Measurements from ENCODE around the gene LIPA.
A peak's percentile ranks its signal among the peaks of the same experiment; 100 is the strongest.

Gene LIPA

GRCh38 chr10:89238956-89239644 is 12.5 kb downstream of the LIPA start:
- DNase-seq = no peak

GRCh38 chr10:89237849-89238248 is 13.7 kb downstream of the LIPA start:
- no peak for DNase-seq

DNA sequence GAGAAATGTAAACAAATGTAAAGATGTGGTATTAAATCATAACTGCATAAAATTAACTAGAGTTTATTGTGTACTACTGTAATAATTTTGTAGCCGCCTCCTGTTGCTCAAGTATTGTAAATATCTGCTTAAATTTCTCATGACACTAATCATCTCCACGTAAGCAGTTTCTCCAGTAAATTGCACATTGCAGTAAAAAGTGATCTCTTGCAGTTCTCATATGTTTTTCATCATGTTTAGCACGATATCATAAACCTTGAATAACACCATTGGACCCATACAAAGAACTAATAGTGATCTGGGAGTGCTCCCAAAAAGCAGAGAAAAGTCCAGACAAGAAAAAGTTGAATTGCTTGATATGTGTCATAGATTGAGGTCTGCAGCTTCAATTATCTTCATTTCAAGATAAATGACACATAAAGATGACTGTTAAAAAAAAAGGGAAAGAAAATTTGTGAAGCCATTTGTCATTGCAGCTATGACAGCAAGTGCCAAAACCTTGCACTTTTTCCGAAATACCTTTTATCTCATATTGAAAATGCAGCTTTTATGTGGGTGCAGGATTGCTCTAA is 15.3 kb downstream of the LIPA start:
- no peak for DNase-seq

DNA sequence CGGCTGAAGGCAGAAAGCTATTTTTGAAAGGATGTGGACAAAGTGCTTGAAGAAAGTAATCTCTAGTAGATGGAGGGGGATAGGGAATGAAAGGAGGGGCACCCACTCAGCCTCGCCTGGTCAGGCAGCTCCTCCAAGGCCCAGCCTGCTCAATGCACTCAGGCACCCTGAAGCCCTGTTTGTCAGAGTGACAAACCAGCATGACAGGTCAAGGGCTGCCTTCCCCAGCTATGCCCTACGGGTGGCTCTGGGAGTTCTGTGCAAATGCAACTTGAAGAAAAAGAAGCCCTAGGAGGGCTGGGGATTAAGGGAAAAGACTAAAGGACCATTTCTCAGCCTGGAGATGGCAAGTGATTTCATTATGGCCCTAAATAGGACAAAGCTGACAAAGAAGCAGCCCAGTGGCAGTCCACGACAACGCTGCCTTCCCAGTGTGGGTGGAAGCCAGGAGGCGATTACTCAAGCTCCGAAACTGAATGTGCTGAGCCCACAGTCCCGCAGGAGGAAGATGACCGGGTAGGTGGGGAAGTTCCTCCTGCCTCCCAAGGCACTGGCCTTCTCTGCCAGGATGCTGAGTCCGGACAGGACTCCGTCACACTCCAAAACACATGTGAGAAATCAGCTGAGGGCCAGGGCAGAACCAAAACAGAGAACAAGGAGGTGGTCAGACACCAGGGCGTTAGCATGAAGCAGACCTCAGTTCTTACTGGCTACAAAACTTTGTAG is 16.3 kb downstream of the LIPA start:
- DNase-seq = no peak

DNA sequence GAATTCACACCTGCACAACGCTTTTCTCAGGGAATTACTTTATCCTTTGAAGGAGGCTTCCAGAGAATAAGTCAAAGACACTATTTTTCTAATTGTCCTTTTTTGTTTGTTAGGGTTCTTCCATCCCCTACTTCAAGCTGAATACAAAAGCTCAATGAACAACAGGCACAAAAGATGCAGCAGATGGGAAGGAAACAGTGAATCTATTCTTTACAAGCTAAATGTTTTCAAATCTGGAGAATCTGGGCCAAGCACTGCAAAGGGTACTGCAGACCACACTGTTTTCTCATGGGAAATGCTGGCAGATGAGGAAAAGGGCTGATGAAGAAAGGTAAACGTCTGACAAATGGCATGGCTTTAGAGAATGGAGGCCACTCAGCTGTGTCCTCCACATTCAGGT is 18.5 kb downstream of the LIPA start:
- DNase-seq = no peak

DNA sequence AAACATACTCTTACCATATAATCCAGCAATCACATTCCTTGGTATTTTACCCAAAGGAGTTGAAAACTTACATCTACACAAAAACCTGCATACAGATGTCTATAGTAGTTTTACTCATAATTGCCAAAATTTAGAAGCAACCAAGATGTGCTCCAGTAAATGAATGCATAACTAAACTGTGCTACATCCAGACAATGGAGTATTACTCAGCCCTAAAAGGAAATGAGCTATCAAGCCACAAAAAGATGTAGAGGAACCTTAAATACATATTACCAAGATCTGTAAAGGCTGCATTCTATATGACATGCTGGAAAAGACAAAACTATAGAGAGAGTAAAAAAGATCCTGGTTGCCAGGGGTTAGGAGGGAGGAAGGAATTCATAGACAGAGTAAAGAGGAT is 22.6 kb downstream of the LIPA start:
- DNase-seq = no peak

GRCh38 chr10:89228146-89228545 is 23.4 kb downstream of the LIPA start:
- DNase-seq = no peak

- DNase-seq = no peak
Observed at GRCh38 chr10:89226891-89227290, 24.7 kb downstream of the LIPA start.

GRCh38 chr10:89224739-89225443 is 26.7 kb downstream of the LIPA start:
- no peak for DNase-seq

GRCh38 chr10:89221919-89222318 is 29.7 kb downstream of the LIPA start:
- DNase-seq = no peak

DNA sequence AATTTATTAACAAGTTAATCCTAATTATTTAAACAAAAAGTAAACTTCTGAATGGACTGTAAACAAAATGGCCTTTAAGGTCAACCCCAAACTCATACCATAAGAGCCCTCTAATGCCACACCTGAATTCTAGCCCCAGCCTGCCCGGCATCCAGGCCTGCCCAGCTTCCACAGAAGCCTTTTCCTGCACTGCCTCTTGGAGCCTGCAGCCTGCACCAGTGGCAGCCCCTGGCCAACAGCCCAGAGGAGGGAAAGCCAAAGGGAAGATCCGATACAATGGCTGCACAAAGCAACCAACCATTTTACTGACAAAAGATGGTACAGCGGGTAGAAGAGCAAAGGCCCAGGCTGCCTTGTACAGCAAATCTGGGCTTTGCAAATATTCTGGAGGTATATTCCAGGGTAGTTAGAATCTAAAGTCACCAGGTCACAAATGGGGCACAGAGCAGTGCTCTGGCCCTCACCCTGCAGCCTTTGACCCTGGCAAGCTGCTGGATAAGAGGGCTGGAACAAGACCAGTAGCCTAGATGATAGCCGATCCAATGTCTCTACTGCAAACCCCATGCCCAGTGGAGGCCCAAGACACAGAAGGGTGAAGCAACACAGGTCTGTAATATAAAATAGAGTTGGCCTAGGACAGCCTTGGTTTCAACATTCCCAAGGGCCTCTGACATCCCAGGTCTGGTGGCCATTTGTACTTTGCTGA is 31.9 kb downstream of the LIPA start:
- DNase-seq = no peak

DNA sequence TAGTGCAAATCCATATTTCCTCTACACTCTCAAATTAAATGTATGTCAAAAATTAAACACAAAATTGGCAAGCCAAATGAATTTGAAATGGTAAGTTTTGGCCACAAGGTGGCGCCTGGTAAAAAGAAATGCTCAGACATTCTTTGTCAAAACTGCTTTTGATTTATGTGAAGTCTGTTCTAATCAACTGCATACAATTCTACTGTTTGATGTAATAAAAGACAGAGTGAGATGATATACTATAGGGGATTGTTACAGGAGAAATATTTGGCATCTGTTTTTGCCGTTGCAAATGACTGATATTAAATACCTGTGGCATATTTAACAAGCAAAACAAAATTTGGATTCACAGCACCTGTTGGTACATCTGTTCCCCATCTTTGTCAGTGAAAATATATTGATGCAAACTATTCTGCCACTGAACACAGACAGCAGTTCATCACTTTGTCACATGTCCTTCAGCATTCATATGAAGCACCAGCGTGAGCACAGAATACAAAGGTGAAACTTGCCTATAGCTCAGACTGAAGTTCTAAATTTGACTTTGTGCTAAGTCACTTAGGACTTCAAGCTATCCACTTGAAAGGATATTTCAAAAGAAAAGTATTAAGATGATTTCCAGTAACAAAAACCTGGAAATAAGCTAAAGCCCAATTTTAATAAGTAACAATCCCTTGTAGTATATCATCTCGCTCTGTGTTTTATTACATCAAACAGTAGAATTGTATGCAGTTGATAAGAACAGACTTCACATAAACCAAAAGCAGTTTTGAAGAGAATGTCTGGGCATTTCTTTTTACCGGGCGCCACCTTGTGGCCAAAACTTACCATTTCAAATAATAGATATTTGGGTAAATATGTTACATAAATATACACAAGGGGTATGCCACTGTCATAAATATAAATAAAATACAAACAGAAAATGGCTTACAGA is 34.3 kb downstream of the LIPA start:
- peak; percentile 3 for DNase-seq

- no peak for DNase-seq
Observed at GRCh38 chr10:89216056-89216455, 35.5 kb downstream of the LIPA start.

GRCh38 chr10:89215511-89215910 is 36.1 kb downstream of the LIPA start:
- DNase-seq = no peak

DNA sequence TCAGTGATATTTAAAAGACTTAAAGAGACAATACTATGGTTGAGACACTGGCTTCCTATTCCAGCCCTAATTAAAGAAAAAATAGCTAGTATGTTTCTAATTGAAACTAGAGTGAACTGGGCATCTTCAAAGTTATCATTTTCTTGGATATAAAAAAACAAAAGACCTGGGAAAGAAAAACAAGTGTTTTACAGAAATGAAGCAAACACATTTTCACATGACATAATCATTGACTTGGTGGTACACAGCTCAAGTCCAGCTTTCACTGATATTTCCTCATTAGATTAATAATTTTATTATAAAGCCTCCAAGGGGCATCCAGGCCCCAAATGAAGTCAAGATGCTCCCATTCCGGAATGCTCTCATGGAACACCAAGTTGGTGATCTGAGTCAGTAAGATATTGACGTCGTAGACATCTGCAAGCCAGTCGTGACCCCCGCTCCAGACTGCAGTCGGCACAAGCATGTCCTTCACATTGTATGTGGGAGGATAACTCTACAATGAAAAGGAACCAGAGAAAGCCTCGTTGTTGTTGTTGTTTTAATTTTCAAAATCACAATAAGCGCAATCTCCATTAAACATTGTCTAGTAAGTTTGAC is 36.9 kb downstream of the LIPA start:
- no peak for DNase-seq

GRCh38 chr10:89213191-89213808 is 38.3 kb downstream of the LIPA start:
- DNase-seq = no peak

DNA sequence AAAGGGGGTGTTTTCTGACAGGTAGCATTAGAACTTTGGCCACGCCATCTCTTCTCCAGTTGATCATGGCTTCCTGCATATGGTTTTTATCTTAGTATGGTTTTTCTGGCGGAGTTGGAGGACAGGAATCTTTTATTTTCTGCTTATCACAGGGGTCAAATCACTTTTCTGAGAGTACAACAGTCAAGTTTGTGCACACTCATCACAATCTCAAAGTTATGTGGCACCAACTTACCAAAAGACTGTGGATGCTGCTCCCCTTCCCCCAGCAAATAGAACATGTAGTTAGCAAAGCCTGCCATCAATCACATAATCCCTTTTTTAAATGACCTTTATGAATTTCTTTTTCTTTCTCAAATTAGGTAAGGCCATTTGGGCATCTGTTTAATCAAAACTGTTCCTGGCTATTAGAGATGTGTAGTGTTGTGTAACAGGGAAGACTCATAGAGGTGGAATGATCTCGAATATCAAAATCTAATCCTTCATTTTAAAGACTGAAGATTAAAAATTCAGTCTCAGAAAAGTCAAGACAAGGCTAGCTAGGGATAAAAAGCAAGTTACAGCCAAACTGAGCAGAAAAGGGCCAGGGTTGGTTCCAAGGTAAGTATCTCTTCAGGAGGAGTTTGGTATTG is 40.7 kb downstream of the LIPA start:
- no peak for DNase-seq

DNA sequence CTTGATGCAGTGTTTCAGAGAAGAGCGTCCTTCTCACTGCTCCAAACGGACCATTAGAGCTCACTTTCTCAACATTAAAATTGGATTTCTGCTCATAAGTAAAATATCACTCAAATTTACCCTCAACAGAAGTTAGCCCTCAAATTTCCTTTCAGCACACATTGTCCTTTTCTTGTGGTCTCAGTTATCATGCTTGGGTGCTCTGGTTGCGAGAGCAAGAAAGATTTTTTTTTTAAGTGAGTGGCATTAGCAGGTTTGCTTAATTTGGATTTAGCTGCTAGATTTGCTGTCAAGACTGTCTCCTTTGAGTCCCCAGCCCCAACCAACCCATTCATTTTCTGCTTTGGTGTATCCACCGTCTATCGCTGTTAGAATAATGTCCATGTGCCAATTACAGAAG is 41.9 kb downstream of the LIPA start:
- no peak for DNase-seq

- no peak for DNase-seq
Observed at GRCh38 chr10:89207801-89208551, 43.6 kb downstream of the LIPA start.

All from NCI-H1436 treated with DMSO at 0.1 percent for 48 hours (cell line).